ENCODE data around the gene SLC16A5. TPM values are rescaled to one million over a fixed set of nuclear protein-coding genes. Genes with fewer than 3 reads are reported as not detected.
"Not testable (repeated sequence)": the region's sequence is repeated elsewhere in the genome, so short reads cannot be mapped to it uniquely, and the experiment has no call there.

Gene SLC16A5
- total and polyA plus RNA-seq, 7 donors: 1.2 to 10.7 (median 5.6) TPM

GRCh38 chr17:75126954-75127353 is 39.2 kb downstream of the SLC16A5 start:
- H3K36me3 ChIP-seq (ENCODE audit: insufficient read depth in 1 of 2, low read depth in 1 of 2): peaks cover 0 to 17% of the 10 kb centered on the region in 2 donors
- peaks cover 10% of the 10 kb centered on the region for H3K4me1 ChIP-seq
- H3K27me3 ChIP-seq (ENCODE audit: insufficient read depth in 3 of 3, low read length in 2 of 3): no peaks in the 10 kb centered on the region
- whole genome bisulfite sequencing, 3 donors: 83 to 96% (median 86%) methylated on average over 7 to 8 of the region's 8 CpGs
- no peaks in the 10 kb centered on the region for H3K9me3 ChIP-seq
- intact Hi-C loops (cut with DNase I): no loop called here
- H3K27ac ChIP-seq: no peak overlapping the region
- DNase-seq: no peak
- ATAC-seq: no peak
- no peak overlapping the region for H3K4me3 ChIP-seq
- TF ChIP-seq CTCF (IDR thresholded peaks at IDR 0.05): no peak

GRCh38 chr17:75127936-75128335 is 40.2 kb downstream of the SLC16A5 start:
- H3K27ac ChIP-seq; DNase-seq; H3K4me3 ChIP-seq; H3K9me3 ChIP-seq; ATAC-seq; H3K27me3 ChIP-seq (ENCODE audit: insufficient read depth in 3 of 3, low read length in 2 of 3); intact Hi-C loops (cut with DNase I); H3K4me1 ChIP-seq: not testable (repeated sequence)
- 53 to 86% (median 67%) methylated on average over 5 of the region's 5 CpGs for WGBS, 3 donors
- H3K36me3 ChIP-seq (ENCODE audit: insufficient read depth in 1 of 2, low read depth in 1 of 2): peaks cover 0 to 17% of the 10 kb centered on the region in 2 donors

- DNase-seq: no peak
- Histone ChIP-seq H3K9me3 (no peaks in the 10 kb centered on the region), H3K4me1 (peaks cover 10% of the 10 kb centered on the region), H3K36me3 (ENCODE audit: insufficient read depth in 1 of 2, low read depth in 1 of 2) (peaks cover 0 to 17% of the 10 kb centered on the region in 2 donors), H3K4me3 (no peak overlapping the region), H3K27ac (no peak overlapping the region), H3K27me3 (ENCODE audit: insufficient read depth in 3 of 3, low read length in 2 of 3) (no peaks in the 10 kb centered on the region)
- no peak for TF ChIP-seq CTCF (IDR thresholded peaks at IDR 0.05)
- intact Hi-C loops (cut with DNase I): no loop called here
- no peak for ATAC-seq
- 75 to 86% (median 78%) methylated on average over 33 of the region's 33 CpGs for WGBS, 3 donors
Measured at GRCh38 chr17:75128694-75129505, 41.1 kb downstream of the SLC16A5 start.

- Histone ChIP-seq H3K27me3 (ENCODE audit: insufficient read depth in 3 of 3, low read length in 2 of 3) (no peaks in the 10 kb centered on the region), H3K4me3 (no peak overlapping the region), H3K36me3 (ENCODE audit: insufficient read depth in 1 of 2, low read depth in 1 of 2) (peaks cover 0 to 17% of the 10 kb centered on the region in 2 donors), H3K27ac (no peak overlapping the region), H3K4me1 (peaks cover 8% of the 10 kb centered on the region), H3K9me3 (no peaks in the 10 kb centered on the region)
- DNase-seq (no peak), ATAC-seq (no peak)
- no peak for TF ChIP-seq CTCF (IDR thresholded peaks at IDR 0.05)
- 85 to 90% (median 86%) methylated on average over 9 of the region's 9 CpGs for WGBS, 3 donors
- intact Hi-C loops (cut with DNase I): no loop called here
Measured at GRCh38 chr17:75129576-75129975, 41.8 kb downstream of the SLC16A5 start.

- no peaks in the 10 kb centered on the region for H3K27me3 ChIP-seq (ENCODE audit: insufficient read depth in 3 of 3, low read length in 2 of 3)
- H3K9me3 ChIP-seq: no peaks in the 10 kb centered on the region
- H3K4me3 ChIP-seq: peak overlapping the region; percentile 94
- ATAC-seq (no peak), DNase-seq (no peak)
- peak overlapping the region; percentile 93 for H3K27ac ChIP-seq
- WGBS, 3 donors: 68 to 73% (median 71%) methylated on average over 24 of the region's 24 CpGs
- TF ChIP-seq CTCF (IDR thresholded peaks at IDR 0.05): no peak
- intact Hi-C loops (cut with DNase I): loop anchor here in 1 of 2 donors (5.0 kb wide), 1 partner anchor 52 kb away; the partner anchor contains the start of gene SUMO2
- peaks cover 0 to 20% of the 10 kb centered on the region in 2 donors for H3K36me3 ChIP-seq (ENCODE audit: insufficient read depth in 1 of 2, low read depth in 1 of 2)
- peaks cover 5% of the 10 kb centered on the region for H3K4me1 ChIP-seq
Measured at GRCh38 chr17:75130059-75130631, 42.4 kb downstream of the SLC16A5 start.
